ENCODE results near the gene BMERB1.
"Not testable (repeated sequence)": the region's sequence is repeated elsewhere in the genome, so short reads cannot be mapped to it uniquely, and the experiment has no call there.

BMERB1 gene

DNA sequence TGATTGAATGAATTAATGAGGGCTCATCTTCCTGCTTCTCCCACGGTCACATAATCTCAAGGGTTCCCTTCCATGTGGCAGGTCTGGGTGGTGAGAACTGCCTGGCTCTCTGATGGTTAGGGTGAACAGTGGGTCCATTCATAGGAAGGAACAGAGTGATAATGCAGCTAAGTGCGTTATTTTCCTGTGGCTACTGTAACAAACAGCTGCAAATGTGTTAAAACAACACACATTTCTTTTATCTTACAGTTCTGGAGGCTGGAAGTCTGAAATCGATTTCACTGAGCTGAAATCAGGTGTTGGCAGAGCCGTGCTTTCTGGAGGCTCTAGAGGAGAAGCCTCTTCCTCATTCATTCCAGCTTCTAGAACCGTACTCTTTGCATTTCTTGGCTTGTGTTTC, 95.3 kb downstream of the BMERB1 start:
- DNase-seq = no peak

DNA sequence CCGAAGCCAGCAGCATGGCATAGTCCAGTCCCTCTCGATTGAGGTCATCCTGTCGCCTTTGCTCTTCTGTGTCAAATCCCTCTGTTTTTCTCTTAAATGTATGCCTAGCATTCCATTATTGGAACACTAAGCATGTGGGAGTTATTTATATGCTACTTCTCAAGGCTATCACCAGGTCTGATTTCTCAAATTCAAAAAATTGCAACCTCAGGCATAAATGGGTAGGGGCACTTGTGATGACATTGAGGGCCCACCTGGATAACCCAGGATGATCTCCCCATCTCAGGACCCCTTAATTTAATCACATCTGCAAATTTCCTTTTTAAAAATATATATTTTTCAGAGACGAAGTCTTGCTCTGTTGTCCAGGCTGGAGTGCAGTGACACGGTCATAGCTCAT, 95.7 kb downstream of the BMERB1 start:
- no peak for DNase-seq

DNA sequence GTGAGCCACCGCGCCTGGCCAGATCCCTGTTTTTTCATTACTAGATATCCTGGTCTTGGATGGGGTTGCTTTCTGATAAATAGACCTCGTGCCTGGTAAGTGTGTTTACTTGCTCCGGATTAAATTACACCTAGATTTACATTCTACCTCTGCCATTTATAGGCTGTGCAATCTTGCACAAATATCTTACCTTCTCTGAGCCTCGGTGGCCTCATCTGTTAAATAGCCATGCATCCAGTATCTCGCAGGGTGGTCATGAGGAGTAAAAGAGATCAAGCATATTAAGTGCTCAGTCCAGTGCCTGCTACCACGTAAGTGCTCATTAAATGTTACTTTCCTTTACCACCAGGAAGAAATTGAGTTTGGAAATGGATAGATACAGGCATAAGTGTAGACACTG, 98.4 kb downstream of the BMERB1 start:
- DNase-seq = no peak

DNA sequence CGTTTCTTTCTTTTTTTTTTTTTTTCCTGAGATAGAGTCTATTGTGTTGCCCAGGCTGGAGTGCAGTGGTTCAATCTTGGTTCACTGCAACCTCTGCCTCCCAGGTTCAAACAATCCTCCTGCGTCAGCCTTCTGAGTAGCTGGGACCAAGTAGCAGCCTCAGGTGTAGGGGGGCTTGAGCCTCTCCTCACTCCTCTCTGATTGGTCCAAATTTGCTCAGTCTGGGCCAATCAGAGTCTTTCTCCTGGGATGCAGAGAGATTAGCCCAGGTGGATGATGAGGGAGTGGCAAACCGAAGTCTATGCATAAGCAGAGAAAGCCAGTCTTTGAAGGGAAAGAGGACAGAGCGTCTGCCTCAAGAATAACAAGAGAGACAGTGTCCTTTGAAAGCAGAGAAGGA, 99.0 kb downstream of the BMERB1 start:
- no peak for DNase-seq

DNA sequence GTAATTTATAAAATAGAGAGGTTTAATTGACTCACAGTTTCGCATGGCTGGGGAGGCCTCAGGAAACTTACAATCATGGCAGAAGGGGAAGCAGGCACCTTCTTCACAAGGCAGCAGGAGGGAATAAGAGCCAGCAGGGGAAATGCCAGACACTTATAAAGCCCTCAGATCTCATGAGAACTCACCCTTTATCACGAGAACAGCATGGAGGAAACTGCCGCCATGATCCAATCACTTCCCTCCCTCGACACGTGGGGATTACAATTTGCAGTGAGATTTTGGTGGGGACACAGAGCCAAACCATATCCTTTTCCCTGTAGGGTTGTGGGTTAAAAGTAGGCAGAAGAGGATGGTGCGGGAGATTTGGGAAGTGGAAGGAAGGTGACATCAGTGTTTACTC, 101.4 kb downstream of the BMERB1 start:
- DNase-seq = no peak

DNA sequence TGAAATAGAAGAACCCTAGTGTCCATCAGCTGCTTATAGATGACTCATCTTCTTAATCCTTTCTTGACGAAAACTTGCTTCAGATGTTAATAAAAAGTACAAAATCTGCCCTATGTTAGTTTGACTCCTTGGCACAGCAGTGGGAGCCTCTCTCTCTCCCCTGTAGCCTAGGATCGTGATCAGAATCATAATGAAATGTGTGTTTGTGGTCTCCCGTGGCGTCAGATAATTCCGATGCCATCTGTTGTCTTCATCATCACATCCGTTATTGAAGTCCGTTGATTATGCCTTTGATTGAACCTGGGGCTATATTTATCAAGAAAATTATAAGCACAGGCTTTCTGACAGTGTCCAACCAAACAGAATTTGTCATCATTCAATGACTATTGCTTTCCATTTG, 102.5 kb downstream of the BMERB1 start:
- DNase-seq = peak; percentile 80

DNA sequence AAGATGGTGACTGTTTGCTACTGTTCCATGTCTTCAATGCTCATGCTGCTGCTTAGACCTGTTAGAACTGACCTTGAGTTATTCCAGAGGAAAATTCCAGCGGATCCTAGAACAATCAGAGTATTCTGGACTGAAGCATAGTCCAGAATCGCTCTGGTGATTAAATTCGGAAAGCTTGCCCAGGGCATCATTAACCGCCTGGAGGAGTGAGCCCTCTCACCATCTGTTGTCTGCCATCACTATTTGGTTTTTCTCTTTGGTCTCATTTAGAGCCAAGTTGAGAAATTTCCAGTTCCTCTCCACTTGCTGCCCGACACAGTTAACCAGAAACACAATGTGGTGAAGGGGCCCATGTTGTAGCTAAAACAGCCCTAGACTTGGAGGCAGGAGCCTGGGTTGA, 104.1 kb downstream of the BMERB1 start:
- peak; percentile 27 for DNase-seq

DNA sequence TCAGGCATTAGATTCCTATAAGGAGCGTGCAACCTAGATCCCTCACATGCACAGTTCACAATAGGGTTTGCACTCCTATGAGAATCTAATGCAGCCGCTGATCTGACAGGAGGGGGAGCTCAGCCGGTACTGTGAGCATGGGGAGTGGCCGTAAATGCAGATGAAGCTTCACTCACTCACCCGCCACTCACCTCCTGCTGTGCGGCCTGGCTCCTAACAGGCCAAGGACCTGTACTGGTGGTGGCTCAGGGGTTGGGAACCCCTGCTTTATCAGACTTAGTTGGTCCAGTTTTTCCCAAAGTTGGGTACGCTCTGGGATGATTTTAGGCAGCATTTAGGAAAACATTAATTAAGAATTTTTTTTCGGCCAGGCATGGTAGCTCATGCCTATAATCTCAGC, 104.8 kb downstream of the BMERB1 start:
- peak; percentile 35 for DNase-seq

DNA sequence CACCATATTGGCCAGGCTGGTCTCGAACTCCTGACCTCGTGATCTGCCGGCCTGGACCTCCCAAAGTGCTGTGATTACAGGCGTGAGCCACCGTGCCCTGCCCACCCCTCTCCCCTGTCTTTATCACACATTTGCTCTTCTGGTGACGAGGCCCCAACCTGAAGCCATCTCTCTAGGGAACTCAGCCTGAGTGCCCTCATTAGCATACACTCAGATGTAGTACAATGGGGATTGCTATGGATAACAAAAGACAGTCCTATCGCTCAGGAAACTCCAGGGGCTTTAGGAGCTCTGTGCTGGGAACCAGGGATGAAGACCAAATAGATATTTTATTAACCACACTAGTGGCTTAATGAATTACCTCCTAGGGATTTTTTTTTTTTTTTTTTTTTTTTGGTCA, 107.9 kb downstream of the BMERB1 start:
- DNase-seq = no peak

DNA sequence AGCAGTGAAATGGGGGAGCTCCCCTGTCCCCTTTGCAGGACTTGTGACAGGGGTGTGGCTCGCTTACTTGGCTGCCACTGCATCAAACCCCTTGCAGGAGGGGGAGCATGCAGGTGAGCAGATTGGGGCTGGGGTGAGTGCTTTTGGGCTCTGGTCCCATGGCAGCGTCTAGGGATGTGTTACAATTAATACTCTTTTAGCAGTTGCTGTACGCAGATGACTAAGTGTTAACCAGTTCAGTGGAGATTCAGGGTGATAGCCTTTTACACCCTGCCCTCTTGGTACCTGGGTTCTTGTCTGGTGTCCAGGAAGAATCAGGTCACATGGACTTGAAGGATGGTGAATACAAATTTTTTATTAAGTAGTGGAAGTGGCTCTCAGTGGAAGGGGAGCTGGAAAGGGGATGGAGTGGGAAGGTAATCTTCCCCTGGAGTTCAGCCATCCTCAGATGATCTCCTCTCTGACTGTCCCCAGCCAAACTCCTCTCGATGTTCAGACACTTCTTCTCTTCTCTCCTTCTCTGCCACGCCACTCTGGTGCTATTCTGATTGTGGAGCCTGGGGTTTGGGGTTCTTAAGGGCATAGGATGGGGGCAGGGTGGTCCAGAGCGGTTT, 108.5 kb downstream of the BMERB1 start:
- no peak for DNase-seq

DNA sequence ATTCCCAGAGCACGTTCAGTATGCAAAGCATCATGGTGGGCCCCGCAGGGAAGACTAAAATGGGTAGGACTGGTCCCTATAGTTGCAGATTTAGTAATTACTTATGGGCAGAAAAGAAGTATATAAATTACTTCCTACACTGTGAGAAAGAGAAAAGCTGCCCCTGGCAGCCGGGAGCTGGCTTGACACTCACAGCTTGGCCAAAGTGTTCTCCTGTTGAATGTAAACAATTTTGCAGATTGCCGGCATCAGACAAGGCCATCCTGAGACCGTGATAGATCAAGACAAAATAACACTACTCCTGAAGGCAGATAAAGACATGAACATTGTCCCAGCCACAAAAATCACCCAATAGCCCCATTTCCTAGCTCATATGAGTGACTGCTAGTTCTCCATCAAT, 110.0 kb downstream of the BMERB1 start:
- DNase-seq = no peak

DNA sequence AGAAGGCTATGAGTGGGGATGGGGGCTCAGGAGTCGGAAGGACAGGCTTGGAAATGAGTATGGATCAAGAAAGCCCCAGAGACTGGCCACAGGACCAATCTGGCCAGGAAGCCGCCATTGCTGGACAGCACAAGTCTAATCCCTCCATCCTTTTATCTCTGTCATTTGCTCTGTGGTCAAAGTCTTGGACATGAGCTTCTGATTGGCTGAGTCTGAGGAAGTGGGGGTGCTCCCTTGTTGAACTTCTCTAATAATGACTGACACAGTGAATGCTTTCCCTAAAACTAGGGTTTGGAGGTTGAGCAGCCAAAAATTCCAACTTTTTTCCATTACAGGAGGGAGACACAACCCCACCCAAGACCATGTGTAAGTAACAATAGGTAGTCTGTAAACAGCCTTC, 111.2 kb downstream of the BMERB1 start:
- no peak for DNase-seq

DNA sequence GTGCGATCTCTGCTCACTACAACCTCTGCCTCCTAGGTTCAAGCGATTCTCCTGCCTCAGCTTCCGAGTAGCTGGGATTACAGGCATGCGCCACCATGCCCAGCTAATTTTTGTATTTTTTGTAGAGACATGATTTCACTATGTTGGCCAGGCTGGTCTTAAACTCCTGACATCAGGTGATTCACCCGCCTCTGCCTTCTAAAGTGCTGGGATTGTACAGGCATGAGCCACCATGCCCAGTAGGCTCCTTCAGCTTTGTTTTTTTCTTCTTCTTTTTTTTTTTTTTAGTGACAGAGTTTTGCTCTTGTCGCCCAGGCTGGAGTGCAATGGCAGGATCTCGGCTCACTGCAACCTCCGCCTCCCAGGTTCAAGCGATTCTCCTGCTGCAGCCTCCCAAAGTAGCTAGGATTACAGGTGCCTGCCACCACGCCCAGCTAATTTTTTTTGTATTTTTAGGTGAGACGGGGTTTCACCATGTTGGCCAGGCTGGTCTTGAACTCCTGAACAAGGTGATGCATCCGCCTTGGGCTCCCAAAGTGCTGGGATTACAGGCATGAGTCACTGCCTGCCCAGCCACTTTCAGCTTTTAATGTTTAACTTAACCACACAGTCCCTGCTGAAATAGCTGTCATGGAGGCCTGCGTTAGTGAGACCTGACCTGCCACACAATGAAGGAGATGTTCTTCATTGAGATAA, 112.8 kb downstream of the BMERB1 start:
- not testable (repeated sequence) for DNase-seq

DNA sequence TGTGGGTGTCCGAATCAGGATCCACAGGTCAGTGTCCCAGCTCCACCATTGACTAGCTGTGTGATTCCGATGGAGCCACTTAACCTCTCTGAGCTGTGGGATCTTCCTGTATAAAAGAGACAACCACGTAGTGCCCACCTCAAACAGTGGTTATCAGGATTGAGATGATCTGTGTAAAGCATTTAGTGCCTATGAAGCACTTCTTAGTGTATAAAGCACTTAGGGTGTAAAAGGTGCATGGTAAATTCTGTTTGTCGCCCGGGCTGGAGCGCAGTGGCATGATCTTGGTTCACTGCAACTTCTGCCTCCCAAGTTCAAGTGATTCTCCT, 113.3 kb downstream of the BMERB1 start:
- DNase-seq = no peak

DNA sequence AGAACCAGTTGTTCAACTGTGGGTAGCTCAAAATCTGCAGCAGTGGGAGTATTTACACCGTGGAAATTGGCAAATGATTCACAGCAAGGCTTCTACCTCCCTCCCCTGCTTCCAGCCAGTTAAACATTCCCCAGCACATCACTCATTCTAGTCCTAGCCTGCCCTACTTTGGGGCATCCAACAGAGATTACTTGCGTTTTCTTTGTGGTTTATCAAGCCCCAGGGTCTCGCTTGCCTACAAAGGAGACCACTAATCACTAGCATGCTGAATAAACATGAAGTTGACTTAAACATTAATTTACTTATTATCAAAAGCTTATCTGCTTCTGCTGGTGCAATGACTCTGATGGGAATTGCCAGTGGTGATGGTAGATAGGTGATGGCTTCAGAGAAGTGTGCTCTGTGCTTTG, 114.1 kb downstream of the BMERB1 start:
- no peak for DNase-seq

DNA sequence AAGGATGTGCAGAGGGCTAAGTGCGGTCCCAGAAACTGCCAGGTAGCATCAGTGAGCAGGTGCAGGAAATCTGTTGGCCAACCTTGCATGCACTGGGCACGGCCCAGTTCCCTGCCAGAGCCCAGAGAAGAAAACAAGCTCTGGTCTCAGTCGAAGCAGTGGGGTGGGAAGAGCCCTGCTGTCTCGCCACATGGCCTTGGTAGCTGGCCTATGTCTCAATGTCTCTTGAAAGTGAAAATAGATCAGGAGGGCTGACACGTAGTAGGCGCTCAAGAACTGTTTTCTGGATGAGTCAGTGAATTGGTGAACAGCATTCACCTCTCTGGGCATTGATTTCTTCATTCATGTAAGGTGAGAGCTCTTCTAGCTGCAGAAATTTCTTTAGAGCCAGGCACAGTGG, 118.1 kb downstream of the BMERB1 start:
- no peak for DNase-seq

DNA sequence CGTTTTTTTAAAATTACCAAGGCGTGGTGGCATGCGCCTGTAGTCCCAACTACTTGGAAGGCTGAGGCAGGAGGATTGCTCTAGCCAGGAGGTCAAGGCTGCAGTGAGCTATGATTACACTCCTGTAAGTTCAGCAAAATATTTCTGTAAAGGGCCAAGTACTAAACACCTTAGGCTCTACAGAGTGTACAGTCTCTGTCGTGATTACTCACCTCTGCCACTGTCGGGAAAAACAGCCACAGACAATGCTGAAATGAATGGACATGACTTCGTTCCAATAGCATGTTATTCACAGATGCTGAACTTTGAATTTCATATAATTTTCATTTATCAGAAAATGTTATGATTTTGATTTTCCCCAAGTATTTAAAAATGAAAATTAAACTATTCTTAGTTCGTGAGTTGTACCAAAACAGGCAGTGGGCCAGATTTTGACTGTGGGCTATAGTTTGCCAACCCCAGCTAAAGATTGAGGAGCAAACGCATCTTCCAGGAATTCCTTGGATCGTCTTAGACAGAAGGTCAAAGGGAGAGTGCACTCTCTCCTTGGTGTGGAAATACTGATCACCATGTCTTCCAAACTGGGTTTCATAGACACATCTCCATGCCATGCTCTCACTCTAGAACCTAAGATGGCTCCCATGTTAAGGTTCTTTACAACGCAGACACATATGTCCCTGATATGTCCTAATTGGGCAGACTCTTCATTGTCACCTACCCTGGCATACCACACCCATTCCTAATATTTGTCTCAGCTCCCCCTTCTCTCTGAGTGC, 119.1 kb downstream of the BMERB1 start:
- no peak for DNase-seq

DNA sequence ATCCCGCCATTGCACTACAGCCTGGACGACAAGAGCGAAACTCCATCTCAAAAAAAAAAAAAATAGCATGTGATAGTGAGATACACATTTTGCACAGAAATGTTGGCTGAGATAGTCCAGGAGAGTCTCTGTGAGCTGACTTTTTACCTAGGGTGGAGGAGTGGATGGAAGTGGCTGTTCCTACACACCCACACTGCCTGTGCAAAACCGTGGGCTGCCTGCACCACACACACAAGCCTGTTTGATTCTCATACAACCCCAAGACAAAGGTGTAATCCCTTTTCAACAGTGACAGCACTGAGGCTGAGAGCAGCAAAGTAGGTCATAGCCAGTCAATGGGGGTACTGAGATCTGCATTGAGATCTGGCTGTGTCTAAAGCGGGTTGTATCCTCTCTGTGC, 121.7 kb downstream of the BMERB1 start:
- no peak for DNase-seq

DNA sequence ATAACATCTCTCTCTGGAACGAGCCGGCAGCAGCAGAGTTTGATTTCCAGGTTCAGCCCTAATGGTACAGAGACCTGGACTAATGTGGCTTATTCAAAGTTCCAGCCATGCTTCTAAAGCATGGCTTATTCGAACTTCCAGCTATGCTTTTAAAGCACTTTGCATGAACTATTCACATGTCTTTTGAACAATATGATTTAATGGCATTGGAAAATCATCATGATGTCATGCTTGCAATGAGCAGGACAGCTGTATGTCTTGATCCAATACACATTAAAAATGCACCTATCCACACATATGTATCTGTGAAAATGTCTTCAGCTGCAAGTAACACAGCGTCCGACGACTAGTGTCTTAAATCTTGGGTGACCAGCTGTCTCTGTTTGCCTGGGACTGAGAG, 122.9 kb downstream of the BMERB1 start:
- DNase-seq = no peak

DNA sequence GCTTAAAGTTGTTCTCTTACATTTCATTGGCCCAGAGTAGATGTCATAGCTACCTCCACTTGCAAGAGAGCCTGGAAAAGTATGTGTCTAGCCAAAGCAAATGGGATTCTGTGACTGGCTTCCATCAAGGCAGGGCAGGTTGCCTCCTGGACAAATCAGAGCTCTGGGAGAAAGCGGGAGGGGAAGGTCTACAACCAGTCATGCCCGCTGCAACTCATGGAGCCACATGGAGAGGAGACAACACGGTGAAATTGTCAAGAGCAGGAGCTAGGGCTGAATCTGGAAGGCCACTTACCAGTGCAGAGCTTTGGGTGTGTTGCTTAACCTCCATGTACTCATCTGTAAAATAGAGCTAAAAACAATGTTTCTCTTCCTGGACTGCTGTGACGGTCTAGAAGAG, 124.8 kb downstream of the BMERB1 start:
- DNase-seq = no peak

DNA sequence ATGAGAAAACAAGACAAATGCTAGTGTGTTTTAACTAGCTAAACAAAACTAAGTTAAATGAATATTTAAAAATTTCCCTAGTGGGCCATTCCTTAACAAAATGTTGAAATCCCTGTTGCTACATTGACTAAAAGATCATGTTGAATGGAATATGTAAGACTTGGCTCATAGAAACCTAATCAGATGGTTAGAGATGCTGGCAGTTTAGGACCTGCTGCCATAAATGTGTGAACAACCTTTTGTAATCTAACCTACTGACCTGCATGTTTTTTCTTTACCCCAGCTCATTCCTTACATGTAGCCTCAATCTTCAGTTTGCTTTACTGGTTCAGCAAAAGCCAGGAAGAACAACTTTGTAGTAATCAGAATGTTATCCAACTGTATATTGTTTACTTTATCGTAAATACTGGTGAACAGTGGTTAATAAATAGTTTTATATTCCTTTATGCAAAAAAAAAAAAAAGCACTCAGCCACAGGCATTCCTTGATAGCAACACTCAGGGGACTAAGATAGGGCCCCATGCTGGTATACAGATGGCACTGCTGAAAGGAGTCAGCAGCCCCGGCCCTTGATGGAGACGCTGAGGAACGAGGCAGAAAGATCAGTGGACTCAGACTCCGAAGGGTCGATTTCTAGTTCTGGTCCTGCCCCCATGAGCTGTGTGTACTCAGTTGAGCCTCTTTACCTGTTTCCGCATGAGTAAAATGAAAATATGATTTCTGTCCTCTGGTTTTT, 130.4 kb downstream of the BMERB1 start:
- no peak for DNase-seq

DNA sequence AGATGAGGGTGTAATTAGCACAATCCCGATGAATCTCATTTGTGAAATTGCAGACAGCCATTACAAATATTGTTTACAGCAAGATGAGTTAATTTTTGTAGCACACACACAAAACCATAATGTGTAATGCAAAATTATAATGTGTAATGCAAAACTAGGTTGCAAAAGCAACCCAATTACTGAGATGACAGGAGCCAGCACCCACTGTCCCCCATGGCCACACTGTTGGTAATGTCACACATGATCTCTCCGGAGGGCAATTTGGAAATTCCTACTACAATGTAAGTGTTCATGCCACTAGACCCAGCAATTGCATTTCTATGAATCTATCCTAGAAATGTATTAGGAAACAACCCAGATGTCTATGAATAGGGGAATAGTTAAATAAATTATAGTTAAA, 131.7 kb downstream of the BMERB1 start:
- DNase-seq = no peak

DNA sequence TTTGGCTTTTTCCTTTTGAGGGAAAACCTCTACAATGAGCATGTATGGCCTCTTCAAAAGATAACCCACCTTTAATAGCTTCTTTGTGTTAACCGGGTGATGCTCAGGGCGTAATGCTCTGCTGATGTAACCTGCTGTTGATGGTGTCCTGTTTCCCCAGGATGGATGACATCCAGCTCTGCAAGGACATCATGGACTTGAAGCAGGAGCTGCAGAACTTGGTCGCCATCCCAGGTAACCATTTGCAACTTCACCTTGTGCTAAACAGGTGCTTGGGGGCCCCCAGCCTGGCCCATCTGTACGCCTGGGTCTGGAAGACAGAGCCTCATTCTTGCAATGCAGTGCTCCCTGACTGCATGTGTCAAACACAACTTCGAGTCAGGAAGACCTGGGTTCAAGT, 133.4 kb downstream of the BMERB1 start:
- DNase-seq = no peak

DNA sequence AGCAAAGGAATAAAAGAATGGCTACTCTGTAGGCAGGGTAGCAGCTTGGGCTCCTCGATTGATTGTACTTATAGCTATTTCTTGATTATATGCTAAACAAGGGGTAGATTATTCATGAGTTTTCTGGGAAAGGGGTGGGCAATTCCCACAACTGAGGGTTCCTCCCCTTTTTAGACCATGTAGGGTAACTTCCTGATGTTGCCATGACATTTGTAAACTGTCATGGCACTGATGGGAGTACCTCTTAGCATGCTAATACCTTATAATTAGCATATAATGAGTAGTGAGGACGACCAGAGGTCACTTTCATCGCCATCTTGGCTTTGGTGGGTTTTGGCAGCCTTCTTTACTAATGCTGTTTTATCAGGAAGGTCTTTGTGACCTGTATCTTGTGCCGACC, 136.3 kb downstream of the BMERB1 start:
- DNase-seq = not testable (repeated sequence)

All from NCI-H69 (cell line).